ENCODE results near the gene ANKRD40. TPM values are rescaled to one million over a fixed set of nuclear protein-coding genes. Genes with fewer than 3 reads are reported as not detected.

The ANKRD40 gene
- total and polyA plus RNA-seq, 10 of the 15 experiments (the other 5 are each of a cell fraction or from before 2014, with no cell fraction given), result 5.9 to 21.7 (median 14.8) TPM

DNA sequence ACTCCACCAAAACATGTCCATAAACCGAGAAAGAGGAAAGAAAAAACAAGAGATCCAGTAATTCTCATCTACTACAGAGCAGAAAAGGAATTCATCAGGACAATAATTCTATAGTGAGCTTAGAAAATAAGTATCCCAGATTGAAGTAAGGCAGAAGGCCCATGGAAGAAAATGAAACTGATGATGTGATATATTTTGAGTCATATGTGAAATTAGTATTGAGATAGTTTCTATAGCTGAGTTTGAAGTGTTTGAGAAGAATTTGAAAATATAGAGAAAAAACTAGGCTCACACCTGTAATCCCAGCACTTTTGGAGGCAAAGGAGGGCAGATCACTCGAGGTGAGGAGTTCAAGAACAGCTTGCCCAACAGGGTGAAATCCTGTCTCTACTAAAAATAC lies 31.4 kb upstream of the ANKRD40 start:
- H3K27ac ChIP-seq (ENCODE audit: control insufficient read depth, insufficient read depth), result no peak overlapping the region
- no peaks in the 10 kb centered on the region for H3K27me3 ChIP-seq (replicated peaks in 1 of 2; ENCODE audit: control insufficient read depth in 2 of 2, insufficient read depth in 2 of 2, low read length in 1 of 2)
- ChIA-PET CTCF (interaction anchor here (0.9 kb wide), 1 partner anchor 47 kb away, joined by 4 read pairs; no protein-coding TSS in a partner anchor), SMC1A (ENCODE audit: uncharacterized antibody, unreplicated experiment) (no interaction called here), POLR2A (no interaction called here), RAD21 (ENCODE audit: unreplicated experiment) (no interaction called here)
- H3K36me3 ChIP-seq (ENCODE audit: control insufficient read depth in 2 of 2, insufficient read depth in 2 of 2, low read length in 1 of 2), result peaks cover 12 to 42% of the 10 kb centered on the region in 2 experiments
- WGBS (ENCODE audit: insufficient coverage, insufficient replicate concordance, low lambda C conversion rate, missing lambda C conversion rate), result 43% methylated on average over 2 of the region's 2 CpGs
- peaks cover 53% of the 10 kb centered on the region for H3K79me2 ChIP-seq (ENCODE audit: control insufficient read depth, insufficient read depth, low read length)
- in situ Hi-C loops (cut with MboI), result no loop called here
- no peak overlapping the region for H3K4me3 ChIP-seq
- FAIRE-seq (no peak), DNase-seq (ENCODE audit: low read depth, low spot score) (no peak), ATAC-seq (no peak)
- H4K20me1 ChIP-seq (ENCODE audit: control insufficient read depth, insufficient read depth), result peaks cover 9% of the 10 kb centered on the region
- H3K4me2 ChIP-seq (ENCODE audit: control insufficient read depth, insufficient read depth), result no peak overlapping the region
- intact Hi-C loops (cut with micrococcal nuclease; ENCODE audit: unreplicated experiment), result no loop called here
- H2AFZ ChIP-seq (ENCODE audit: control insufficient read depth, low read depth, low read length), result no peak overlapping the region
- no peaks in the 10 kb centered on the region for H3K9me3 ChIP-seq (replicated peaks; ENCODE audit: control insufficient read depth, insufficient read depth, low read length)
- peaks cover 6% of the 10 kb centered on the region; the same call in 1 of the 2 replicates for H3K4me1 ChIP-seq (ENCODE audit: control insufficient read depth, insufficient read depth, low read length)
- no TSS peak for BruUV-seq (replicated peaks)
- no peak overlapping the region for H3K9ac ChIP-seq (ENCODE audit: control insufficient read depth, insufficient read depth, low read length)
- TF ChIP-seq IRF5 (IDR thresholded peaks at IDR 0.05; ENCODE audit: borderline replicate concordance) (no peak), NFYB (IDR thresholded peaks at IDR 0.05; ENCODE audit: insufficient read depth, low read depth, low read length) (no peak), POLR2AphosphoS5 (IDR thresholded peaks at IDR 0.05; ENCODE audit: low read length) (no peak), POU2F2 (IDR thresholded peaks at IDR 0.05; ENCODE audit: borderline replicate concordance, low read depth, low read length) (no peak), SMAD1 (IDR thresholded peaks at IDR 0.05; ENCODE audit: low read depth, partially characterized antibody) (no peak), PAX5 (IDR thresholded peaks at IDR 0.05; ENCODE audit: borderline replicate concordance, low read depth, low read length) (no peak), REST (IDR thresholded peaks at IDR 0.05; ENCODE audit: low read depth, low read length) (no peak), NRF1 (conservative IDR thresholded peaks at IDR 0.05; ENCODE audit: low read depth, low read length) (no peak), IRF4 (IDR thresholded peaks at IDR 0.05; ENCODE audit: low read depth, low read length) (no peak), MTA3 (IDR thresholded peaks at IDR 0.05; ENCODE audit: borderline replicate concordance, low read length) (no peak), ASH2L (IDR thresholded peaks at IDR 0.05; ENCODE audit: borderline replicate concordance, low read depth) (no peak), TAF1 (IDR thresholded peaks at IDR 0.05; ENCODE audit: borderline replicate concordance, low read depth, low read length) (no peak), ELK1 (IDR thresholded peaks at IDR 0.05; ENCODE audit: low read depth, low read length) (no peak), ZZZ3 (IDR thresholded peaks at IDR 0.05; ENCODE audit: control insufficient read depth, insufficient read length, low read depth) (no peak)
- TF ChIP-seq, protein P1, sequence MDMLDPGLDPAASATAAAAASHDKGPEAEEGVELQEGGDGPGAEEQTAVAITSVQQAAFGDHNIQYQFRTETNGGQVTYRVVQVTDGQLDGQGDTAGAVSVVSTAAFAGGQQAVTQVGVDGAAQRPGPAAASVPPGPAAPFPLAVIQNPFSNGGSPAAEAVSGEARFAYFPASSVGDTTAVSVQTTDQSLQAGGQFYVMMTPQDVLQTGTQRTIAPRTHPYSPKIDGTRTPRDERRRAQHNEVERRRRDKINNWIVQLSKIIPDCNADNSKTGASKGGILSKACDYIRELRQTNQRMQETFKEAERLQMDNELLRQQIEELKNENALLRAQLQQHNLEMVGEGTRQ (IDR thresholded peaks at IDR 0.05; ENCODE audit: borderline replicate concordance, low read depth, low read length), result no peak
